GM19193 (cell line): ENCODE data around the gene LSMEM2.

Experiments
- POLR2A ChIP-seq: IDR thresholded peaks from 4 replicates; pipeline ENCODE4 v1.6.1; 2011; ENCODE audit not compliant: insufficient read depth, insufficient read length; ENCODE audit errors: extremely low read depth

LSMEM2 gene

DNA sequence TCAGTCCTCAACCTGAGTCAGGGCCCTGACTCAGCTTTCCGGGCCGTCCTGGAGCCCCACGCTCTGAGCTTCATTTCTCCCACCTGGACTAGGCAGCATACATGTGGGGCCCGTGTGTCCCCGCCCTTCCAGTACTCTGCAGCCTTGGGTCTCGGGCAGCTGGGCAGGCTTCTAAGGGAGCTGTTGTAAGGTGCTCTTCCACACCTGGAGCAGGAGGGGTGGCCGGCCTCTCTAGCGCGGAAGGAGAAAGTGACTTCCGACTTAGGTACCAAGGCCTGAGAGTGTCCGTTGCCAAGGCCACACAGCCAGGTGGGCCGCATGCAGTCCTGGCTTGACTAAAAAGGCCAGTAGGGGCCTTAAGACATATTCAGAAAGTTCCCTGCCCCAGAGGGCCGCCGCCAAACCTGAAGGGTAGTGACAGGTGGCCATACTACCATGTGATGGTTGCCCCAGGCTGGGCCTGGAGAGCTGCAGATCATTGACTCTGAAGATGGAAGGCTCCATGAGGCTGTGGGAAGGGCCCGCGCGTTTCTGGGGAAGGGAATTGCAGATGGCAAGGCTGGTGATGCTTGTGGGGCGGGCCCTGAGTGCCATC lies 19.4 kb upstream of the LSMEM2 start:
- TF ChIP-seq POLR2A, result no peak

DNA sequence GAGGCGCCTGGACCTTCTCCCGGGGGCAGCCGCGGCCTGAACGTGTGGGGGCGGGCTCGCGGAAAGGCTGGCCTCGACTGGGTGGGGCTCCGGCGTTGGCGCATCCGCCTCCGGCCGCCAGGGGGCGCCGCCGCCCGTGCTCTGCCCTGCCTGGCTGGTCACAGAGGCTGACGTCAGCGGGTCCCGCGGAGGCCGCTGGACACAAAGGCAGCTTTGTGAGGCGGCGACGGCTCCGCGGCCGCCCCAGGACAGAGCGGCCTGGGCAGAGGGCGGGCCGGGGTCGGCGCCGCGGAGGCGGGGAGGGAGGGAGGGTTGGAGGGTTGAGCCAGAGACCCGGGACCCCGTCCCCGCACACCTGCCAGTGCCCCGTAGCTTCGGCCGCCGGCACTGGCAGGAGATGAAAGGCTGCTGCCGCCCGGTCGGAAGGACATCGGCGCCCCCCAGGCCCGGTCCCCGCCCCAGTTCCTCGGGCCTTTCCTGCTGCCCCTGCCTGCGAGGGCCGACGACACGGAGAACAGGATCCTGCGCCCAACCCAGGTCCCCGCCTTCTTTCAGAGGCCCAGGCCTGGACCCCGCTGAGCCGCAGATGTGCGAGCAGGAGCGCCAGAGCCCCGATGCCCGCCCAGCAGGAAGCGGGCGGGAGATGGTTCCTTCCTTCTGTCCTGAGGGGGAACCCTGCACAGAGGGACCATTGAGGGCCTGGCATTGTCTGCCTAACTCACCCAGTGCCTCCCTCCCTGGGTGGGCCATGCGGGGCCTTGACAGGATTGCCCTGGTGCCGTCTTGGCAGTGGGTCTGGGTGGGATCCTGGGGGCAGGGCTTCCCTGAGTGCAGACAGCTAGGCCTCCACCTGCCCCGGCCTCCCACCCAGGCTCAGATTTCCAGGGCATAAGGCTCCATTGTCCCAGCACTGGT lies 18.6 kb upstream of the LSMEM2 start:
- TF ChIP-seq POLR2A, result peak; percentile 48

DNA sequence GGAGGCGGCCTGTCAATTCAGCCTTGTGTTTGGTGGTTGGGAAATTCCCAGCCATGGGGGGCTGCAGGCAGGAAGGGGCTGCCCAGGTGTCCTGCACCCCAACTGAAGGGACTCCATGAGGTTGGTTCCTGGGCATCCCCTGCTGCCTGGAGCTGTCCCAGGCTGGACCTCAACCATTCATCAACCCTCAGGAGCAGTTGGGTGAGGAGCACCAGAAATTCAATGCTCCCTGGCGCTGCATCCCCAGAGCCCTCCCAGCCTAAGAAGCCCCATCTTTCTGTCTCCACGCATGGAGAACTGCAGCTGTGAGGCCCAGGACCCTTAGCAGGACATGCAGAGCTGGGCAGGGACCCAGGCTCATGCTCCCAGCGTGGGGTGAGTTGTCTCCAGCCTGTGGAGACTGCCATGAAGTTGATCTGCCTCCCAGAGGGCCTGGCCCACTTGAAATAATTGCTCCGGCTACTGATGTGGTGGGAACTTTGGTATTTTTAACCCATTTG lies 17.9 kb upstream of the LSMEM2 start:
- TF ChIP-seq POLR2A, result no peak

DNA sequence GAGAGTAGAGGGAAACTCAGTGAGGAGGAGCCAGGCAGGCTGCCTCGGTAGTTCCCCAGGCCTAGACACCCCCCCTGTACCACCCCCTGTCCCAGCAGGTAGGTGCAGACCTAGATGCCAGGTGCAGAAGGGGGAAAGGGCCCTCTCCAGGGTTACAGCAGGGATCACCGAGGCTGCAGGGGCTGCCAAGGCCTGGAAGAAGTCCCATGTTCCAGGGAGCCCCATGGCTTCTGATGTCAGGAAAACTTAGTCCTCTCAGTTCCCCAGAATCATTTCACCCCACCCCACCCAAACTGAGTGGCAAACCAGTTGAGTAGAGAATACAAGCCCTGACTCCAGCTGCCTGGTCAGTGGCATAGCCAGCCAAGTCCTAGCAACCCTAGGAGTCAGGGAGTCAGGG lies 17.4 kb upstream of the LSMEM2 start:
- no peak for TF ChIP-seq POLR2A

DNA sequence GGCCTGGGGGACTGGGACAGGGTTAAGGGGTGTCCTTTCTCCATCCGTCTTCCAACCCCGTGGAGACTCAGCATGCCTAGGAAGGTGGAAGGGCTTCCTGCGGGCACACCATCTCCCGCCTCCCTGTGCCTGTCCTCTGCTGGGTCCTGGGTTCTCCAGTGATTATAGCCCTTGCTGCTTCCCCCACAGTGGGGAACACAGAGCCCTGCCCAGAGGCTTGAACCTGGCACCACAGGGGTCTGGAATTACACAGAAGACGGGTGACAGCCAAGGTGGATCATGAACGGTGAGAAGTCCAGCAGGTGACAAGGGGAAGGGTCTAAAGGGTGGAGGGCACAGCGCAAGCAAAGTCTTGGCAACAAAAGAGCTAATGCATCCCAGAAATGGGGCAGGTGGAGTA lies 16.1 kb upstream of the LSMEM2 start:
- TF ChIP-seq POLR2A, result no peak

DNA sequence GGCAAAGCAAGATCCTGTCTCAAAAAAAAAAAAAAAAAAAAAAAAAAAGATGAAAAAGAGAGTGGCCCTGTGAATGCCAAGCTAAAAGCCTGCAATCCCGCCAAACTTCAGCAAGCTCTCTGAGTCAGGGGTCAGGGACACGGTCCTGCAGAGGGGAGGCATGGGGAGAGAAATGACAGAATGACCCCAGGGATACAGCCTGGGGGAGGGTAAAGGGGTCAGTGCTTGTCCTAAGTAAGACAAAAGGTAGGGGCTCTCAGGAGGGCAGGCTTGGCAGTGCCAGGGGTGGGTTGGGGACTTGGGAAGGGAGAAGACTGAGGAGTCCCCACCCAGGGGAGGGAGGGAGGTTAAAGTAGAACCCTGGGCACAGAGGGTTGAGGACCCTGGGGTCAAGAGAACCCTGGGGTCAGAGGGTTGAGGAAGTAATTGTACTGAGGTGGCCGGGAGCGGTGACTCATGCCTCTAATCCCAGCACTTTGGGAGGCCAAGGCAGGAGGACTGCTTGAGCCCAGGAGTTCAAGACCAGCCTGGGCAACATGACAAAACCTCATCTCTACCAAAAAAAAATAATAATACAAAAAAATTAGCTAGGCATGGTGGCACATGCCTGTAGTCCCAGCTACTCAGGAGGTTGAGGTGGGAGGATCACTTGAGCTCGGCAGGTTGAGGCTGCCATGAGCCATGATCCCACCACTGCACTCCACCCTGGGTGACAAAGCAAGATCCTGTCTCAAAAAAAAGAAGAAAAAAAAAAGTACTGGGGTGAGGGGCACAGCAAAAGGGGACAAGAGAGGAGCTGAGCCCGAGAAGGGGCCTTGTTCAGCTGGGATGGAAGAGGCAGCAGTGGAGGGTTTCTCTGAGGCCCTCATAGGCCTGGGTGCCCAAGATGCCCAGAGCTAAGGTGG lies 15.2 kb upstream of the LSMEM2 start:
- no peak for TF ChIP-seq POLR2A

DNA sequence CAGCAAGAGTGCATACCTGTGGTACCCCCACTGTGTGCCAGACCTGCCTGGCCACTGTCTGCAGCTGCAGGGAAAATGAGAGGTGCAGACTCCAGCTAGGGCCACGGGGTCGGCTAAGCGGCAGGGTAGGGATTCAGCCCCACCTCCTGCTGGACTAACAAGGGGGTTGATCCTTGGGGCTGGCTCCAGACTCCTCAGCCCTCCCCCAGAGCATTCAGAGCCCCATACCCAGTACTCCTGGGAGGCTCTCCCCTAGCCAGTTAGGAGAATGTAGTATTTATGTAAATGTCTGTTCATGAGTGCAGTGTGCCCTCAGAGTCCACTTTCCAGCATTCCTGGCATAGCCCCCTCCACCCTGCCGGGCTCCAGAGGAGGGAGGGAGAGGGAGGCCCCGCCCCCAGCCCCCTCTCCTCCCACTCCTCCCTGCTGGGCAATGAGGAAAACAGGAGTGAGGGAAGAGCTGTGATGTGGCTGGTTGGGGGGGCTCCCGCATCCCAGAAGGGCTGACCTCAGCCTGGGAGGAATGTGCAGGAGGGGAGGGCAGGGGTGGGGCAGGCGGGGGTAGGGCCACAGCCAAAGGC lies 14.4 kb upstream of the LSMEM2 start:
- TF ChIP-seq POLR2A, result no peak

DNA sequence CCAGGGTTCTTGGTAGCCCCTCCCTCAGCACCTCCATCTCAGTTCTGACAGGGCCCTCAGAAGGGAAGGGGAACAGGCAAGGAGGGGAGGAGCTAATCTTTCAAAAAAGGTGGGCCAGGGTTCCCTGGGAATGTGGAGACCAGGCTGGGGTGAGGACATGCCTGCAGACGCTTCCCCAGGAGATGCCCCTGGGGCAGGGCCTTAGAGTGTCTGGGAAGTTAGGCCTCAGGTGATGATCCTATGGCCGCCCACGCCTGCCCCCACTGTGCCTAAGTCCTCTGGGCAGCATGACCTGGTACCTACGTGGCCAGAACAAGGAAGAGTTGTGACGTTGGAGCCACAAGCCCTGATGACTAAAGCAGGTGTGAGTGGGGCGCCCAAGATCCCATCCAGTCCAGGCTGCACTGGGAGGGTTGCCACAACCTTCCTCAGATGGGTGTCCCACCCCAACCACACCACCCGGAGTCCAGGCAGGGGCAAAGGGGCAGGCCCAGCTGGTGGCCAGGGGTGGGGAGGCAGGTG lies 13.9 kb upstream of the LSMEM2 start:
- no peak for TF ChIP-seq POLR2A

DNA sequence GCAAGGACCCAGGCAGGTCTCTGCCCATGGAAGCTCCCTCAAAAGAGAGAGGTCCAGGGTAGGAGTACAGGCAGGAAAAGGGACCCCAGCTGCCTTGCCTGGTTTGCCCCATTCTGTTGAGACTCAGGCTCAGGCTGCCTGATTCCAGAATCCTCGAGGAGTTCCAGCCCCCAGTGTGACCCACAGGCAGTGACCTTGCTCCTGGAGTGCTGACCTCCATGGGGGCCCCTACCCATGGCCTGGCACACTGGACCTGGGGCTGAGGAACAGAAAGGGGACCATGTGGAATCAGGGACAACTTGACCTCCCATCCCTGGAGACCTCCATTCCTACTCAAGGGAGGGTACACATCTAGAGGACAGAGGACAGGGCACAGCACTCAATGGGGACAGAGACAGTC lies 13.3 kb upstream of the LSMEM2 start:
- TF ChIP-seq POLR2A, result no peak

DNA sequence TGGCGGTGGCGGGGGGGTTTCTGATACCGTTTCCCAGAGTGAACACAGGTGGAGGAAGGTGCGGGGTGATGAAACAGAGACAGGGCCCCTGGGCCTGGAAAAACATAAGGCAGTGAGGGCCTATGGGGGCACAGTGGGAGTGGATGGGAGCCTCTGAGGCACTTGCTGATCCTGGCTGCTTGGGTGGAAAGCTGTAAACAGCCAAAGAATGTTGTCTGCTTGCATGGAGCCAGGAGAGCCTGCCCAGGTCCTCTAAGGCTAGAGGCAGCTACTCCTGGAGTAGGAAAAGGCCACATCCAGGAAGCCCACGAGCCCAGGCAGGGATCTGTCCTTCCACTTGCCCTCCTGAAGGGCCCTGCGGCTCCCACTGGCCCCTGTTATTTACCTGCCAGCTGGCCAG lies 12.9 kb upstream of the LSMEM2 start:
- TF ChIP-seq POLR2A, result no peak

DNA sequence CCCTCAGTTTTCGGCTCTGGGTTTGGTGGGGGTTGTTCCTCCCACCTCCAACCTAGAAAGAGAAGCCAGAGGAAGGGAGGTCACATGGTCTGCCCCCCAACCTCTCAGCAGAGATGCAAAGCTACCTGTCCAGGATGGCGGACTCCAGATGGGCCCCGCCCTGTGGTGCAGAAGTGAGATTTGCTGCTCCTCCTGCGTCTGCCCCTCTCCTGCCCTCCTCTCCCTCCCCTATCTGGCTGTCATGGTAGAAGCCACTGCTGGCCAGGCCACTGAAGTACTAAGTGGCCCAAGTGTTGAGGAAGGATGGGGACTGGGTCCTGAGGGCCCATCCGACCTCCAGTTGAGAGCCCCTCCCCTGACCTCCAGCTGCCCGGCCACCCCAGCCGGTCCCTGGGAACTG lies 12.1 kb upstream of the LSMEM2 start:
- TF ChIP-seq POLR2A, result no peak

DNA sequence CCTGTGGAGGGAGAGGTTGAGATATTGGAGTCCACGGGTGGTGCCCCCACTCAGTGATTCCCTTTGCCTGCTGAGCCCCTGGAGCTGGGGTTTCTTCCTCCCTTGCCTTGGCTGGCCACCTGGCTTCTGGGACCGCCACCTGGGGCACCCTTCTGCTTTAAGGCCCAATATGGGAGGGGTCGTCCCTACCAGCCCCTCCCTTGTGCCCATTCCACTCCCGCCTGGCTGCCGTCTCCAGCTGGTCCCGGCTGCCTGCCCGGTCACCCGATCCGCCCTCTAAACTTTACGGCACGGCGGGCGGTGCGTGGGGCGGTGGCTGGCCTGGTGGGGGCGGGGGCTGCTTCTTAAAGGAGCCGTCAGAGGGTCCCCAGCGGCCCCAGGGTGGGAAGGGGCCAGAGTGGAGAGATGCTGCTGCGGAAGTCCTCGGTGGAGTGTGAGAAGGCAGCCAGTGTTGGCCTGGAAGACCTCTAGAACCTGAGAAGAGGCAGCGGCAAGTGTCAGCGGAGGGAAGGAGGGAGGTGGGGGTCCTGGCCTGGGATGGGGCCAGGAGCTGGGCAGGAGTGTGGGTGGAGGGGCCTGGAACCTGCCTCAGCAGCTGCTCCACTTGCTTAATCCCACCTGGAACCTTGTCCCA lies 11.5 kb upstream of the LSMEM2 start:
- TF ChIP-seq POLR2A, result no peak

DNA sequence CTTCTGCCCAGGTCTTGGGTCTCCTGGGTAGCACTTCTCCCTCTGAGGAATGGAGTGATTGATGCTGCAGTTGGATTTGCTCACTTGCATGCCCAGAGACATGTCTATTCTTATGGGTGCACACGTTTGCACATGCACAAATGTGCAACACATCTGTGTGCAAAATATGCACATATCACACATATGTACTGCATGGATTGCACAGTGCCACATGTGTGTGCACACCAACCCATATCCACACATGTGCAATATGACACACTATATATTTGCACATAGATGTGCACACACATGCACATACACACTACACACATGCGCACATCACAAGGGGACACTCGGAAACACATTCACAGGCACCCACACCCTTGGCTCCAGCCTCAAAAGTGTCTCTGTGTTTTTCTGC lies 10.6 kb upstream of the LSMEM2 start:
- no peak for TF ChIP-seq POLR2A
